Embryonic facial prominence (tissue), 1 donor: ENCODE data around the gene BCAS3.
"Not testable (repeated sequence)": the region's sequence is repeated elsewhere in the genome, so short reads cannot be mapped to it uniquely, and the experiment has no call there.

ENCODE experiments used
- DNase-seq: peaks from one replicate; pipeline ENCODE4 v3.0.0-alpha.2; 2016; ENCODE audit errors: extremely low spot score

BCAS3 gene

GRCh38 chr17:61225178-61225882 lies 547.7 kb downstream of the BCAS3 start:
- DNase-seq, result no peak

GRCh38 chr17:61227866-61228265 lies 550.2 kb downstream of the BCAS3 start:
- DNase-seq, result no peak

- DNase-seq, result no peak
These were observed 552.8 kb downstream of the BCAS3 start for GRCh38 chr17:61230461-61230860.

GRCh38 chr17:61230972-61231820 lies 553.5 kb downstream of the BCAS3 start:
- DNase-seq, result no peak

- DNase-seq, result no peak
These were observed 555.2 kb downstream of the BCAS3 start for GRCh38 chr17:61232871-61233270.

- DNase-seq, result no peak
These were observed 556.5 kb downstream of the BCAS3 start for GRCh38 chr17:61233991-61234750.

GRCh38 chr17:61235001-61235826 lies 557.6 kb downstream of the BCAS3 start:
- DNase-seq, result no peak

GRCh38 chr17:61235827-61236197 lies 558.2 kb downstream of the BCAS3 start:
- DNase-seq, result no peak

- no peak for DNase-seq
These were observed 559.6 kb downstream of the BCAS3 start for GRCh38 chr17:61237275-61237674.

GRCh38 chr17:61238455-61238933 lies 560.8 kb downstream of the BCAS3 start:
- no peak for DNase-seq

GRCh38 chr17:61239327-61239726 lies 561.7 kb downstream of the BCAS3 start:
- DNase-seq, result no peak

- DNase-seq, result no peak
These were observed 562.3 kb downstream of the BCAS3 start for GRCh38 chr17:61239953-61240352.

GRCh38 chr17:61240851-61241468 lies 563.3 kb downstream of the BCAS3 start:
- DNase-seq, result no peak

GRCh38 chr17:61244988-61245387 lies 567.3 kb downstream of the BCAS3 start:
- not testable (repeated sequence) for DNase-seq

GRCh38 chr17:61245706-61246135 lies 568.1 kb downstream of the BCAS3 start:
- no peak for DNase-seq

GRCh38 chr17:61247439-61247838 lies 569.8 kb downstream of the BCAS3 start:
- peak; percentile 16 for DNase-seq

- DNase-seq, result no peak
These were observed 570.7 kb downstream of the BCAS3 start for GRCh38 chr17:61248399-61248798.

GRCh38 chr17:61249649-61250299 lies 572.1 kb downstream of the BCAS3 start:
- DNase-seq, result no peak

GRCh38 chr17:61250335-61250890 lies 572.8 kb downstream of the BCAS3 start:
- no peak for DNase-seq
